ENCODE data around the gene RAB36.

GRCh38 chr22:23140385-23140784 lies 4.9 kb upstream of the RAB36 start:
- TF ChIP-seq CTCF (IDR thresholded peaks at IDR 0.05; ENCODE audit: low read depth, low read length, poor library complexity, severe bottlenecking) (no peak), EZH2phosphoT487 (IDR thresholded peaks at IDR 0.05; ENCODE audit: borderline replicate concordance, low read length) (no peak)
